ENCODE measurements around the gene ALG14. TPM values are rescaled to one million over a fixed set of nuclear protein-coding genes. Genes with fewer than 3 reads are reported as not detected.

The ALG14 gene
- total RNA-seq, 1 donor from 2014 or later = 7.5 TPM

DNA sequence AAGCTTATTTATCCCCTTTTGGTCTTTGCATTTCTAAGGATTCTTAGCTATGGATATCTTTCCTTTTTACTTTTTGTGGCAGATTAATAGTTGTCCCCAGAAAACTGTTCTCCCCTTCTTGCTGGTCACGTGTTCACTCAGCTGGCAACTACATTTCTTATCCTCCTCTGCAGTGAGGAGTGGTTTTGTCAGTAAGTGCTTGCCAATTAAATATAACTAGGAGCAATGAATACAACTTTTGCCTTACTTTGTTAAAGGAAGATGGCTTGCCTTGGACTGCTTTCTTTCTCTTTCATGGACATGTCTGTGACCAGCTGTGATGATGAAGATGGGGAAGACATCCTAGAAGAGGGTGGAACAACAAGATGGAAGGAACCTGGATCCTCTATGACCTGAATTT lies 15.6 kb upstream of the ALG14 start:
- TF ChIP-seq, protein P1, sequence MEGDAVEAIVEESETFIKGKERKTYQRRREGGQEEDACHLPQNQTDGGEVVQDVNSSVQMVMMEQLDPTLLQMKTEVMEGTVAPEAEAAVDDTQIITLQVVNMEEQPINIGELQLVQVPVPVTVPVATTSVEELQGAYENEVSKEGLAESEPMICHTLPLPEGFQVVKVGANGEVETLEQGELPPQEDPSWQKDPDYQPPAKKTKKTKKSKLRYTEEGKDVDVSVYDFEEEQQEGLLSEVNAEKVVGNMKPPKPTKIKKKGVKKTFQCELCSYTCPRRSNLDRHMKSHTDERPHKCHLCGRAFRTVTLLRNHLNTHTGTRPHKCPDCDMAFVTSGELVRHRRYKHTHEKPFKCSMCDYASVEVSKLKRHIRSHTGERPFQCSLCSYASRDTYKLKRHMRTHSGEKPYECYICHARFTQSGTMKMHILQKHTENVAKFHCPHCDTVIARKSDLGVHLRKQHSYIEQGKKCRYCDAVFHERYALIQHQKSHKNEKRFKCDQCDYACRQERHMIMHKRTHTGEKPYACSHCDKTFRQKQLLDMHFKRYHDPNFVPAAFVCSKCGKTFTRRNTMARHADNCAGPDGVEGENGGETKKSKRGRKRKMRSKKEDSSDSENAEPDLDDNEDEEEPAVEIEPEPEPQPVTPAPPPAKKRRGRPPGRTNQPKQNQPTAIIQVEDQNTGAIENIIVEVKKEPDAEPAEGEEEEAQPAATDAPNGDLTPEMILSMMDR (IDR thresholded peaks at IDR 0.05) = no peak
- intact Hi-C loops (cut with micrococcal nuclease) = no loop called here
- ChIA-PET CTCF (interaction anchor here (1.1 to 2.7 kb wide), 2 partner anchors 15 to 146 kb away, joined by 3 to 10 read pairs; partner anchors contain the start of genes ALG14 and RWDD3), POLR2A (interaction anchor here (0.5 to 0.7 kb wide), 2 partner anchors 13 to 29 kb away, joined by 3 to 8 read pairs; no protein-coding TSS in a partner anchor)
- Mint-ChIP-seq H3K27me3 (peaks cover 12% of the 10 kb centered on the region), H3K4me3 (no peak overlapping the region), H3K4me1 (peaks cover 4% of the 10 kb centered on the region), H3K9me3 (peaks cover 2% of the 10 kb centered on the region), H3K36me3 (ENCODE audit: low read depth) (no peaks in the 10 kb centered on the region), H3K27ac (no peak overlapping the region)
- no peak for DNase-seq
- ATAC-seq (ENCODE audit: low read depth) = no peak

DNA sequence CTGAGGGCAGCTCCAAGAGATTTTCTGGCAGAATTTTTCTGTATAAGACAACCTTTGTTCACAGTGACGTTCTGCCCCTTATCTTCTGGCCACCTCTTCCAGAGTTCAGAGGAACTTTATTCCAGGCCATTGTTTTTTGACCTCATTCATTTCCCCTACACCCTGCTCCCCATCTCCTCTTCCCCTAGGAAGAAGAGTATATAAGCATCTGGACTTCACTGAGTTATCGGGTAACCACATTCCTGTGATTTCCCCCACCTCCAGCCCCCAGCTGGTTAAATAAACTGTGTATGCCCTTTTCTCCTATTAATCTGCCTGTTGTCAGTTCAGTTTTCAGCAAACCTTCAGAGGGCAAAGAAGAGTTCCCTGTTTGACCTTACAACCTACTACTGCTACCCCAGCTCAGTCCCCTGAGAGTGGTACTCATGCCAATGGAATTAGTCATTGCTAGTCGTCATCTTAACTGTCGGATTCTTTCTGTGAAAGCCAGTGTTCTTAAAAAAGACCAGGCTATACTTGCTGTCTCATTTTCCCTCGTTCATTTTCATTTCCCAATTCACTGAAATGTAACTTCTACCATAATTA lies 14.3 kb upstream of the ALG14 start:
- CTCF ChIA-PET = interaction anchor here (2.7 kb wide), 1 partner anchor 147 kb away, joined by 10 read pairs; the partner anchor contains the start of gene RWDD3
- peaks cover 2% of the 10 kb centered on the region for H3K9me3 Mint-ChIP-seq

DNA sequence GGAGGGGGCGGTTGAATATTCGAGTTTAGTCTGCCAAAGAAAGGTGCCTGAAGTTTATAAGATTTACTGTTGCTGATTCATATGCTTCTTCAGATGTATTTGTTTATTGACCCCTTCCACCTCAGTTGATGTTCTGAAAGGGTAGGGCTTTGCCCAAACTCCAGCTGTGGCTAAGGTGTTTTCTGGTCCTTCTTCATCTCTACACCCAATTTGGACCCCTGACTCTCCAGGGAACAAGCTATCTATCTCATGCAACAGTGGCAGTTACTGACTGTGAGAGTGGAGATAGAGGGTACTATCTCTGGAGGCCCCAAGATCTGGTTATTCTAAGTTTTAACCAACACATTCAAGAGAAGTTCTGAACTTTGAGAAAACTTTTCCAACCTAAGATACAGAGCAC lies 12.6 kb upstream of the ALG14 start:
- ATAC-seq (ENCODE audit: low read depth) (no peak), DNase-seq (no peak)
- ChIA-PET CTCF (interaction anchor here (0.6 to 3.6 kb wide), 3 partner anchors 9 to 148 kb away, joined by 3 to 45 read pairs (median 8); partner anchors contain the start of gene RWDD3), POLR2A (interaction anchor here (1.3 kb wide), 1 partner anchor 148 kb away, joined by 11 read pairs; the partner anchor contains the start of gene RWDD3)
- Mint-ChIP-seq H3K27ac (no peak overlapping the region), H3K4me3 (no peak overlapping the region), H3K36me3 (ENCODE audit: low read depth) (no peaks in the 10 kb centered on the region), H3K27me3 (peaks cover 14% of the 10 kb centered on the region), H3K9me3 (peaks cover 2% of the 10 kb centered on the region), H3K4me1 (peaks cover 4% of the 10 kb centered on the region)
- TF ChIP-seq, protein P1 (IDR thresholded peaks at IDR 0.05) = no peak
- intact Hi-C loops (cut with micrococcal nuclease) = no loop called here

More for the DNA sequence above, 14.3 kb upstream of the ALG14 start:
- TF ChIP-seq, protein P1 (IDR thresholded peaks at IDR 0.05) = no peak
- intact Hi-C loops (cut with micrococcal nuclease) = no loop called here
- no peaks in the 10 kb centered on the region for H3K36me3 Mint-ChIP-seq (ENCODE audit: low read depth)
- POLR2A ChIA-PET = no interaction called here
- peaks cover 14% of the 10 kb centered on the region for H3K27me3 Mint-ChIP-seq
- no peak for DNase-seq
- no peak overlapping the region for H3K27ac Mint-ChIP-seq
- peak; percentile 37 for ATAC-seq (ENCODE audit: low read depth)
- H3K4me3 Mint-ChIP-seq = no peak overlapping the region
- H3K4me1 Mint-ChIP-seq = peaks cover 4% of the 10 kb centered on the region

DNA sequence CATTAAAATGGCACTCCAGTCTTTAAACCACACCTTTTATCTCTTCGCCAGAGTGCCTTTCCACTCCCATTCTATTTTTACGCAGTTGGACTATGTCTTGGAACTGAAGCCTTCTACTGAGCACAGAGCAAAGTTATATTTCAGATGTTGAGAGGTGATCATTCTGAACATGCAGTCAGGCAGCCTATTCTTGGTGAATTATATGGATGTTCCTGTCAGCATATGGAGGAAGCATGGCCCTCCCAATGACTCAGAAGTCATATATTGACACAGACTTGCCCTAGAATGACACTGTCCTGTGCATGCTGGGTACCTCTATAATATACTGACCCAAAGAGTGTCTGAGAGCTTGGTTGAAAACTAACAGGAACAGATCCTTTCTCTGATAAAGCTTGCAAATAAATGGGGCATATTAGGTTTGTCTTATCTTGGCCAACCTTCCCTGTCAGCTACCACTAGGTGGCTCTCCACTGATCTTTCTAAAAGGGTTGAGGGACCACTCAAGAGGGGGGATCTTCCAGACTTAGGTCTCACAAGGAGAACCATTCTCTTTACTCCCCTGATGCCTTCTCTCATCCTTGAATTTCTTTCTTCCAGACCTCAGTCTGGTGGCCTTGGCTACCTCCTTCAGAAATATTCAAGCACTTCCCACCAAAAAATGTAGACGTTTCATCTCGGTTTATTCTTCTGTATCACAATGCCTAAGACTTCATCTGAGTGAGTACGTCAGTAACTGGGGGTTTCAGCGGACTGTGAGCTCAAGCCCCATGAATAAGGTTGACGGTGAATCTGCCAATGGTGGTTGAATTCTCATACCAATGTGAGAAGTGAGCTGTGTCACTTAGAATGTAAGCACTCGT lies 11.8 kb upstream of the ALG14 start:
- intact Hi-C loops (cut with micrococcal nuclease) = loop anchor here (1.0 kb wide), 2 partner anchors 32 to 150 kb away; partner anchors contain the start of gene RWDD3
- POLR2A ChIA-PET = interaction anchor here (1.3 to 2.0 kb wide), 2 partner anchors 12 to 149 kb away, joined by 7 to 11 read pairs; partner anchors contain the start of genes ALG14 and RWDD3
- no peak for DNase-seq
- TF ChIP-seq, protein P1 (IDR thresholded peaks at IDR 0.05) = no peak
- Mint-ChIP-seq H3K27me3 (peaks cover 12% of the 10 kb centered on the region), H3K27ac (no peak overlapping the region), H3K4me3 (no peak overlapping the region), H3K9me3 (no peaks in the 10 kb centered on the region), H3K36me3 (ENCODE audit: low read depth) (no peaks in the 10 kb centered on the region), H3K4me1 (peaks cover 4% of the 10 kb centered on the region)
- CTCF ChIA-PET = interaction anchor here (0.6 to 3.6 kb wide), 10 partner anchors 9 to 230 kb away, joined by 3 to 45 read pairs (median 4); partner anchors contain the start of genes ALG14 and RWDD3
- ATAC-seq (ENCODE audit: low read depth) = peak; percentile 82

Data from activated B cell treated with CpG ODN at 0.5 μM for 24 hours (primary cell).